H1 (cell line): ENCODE data around the gene STXBP6. TPM values are rescaled to one million over a fixed set of nuclear protein-coding genes. Genes with fewer than 3 reads are reported as not detected.

Source experiments
- ATF3 ChIP-seq: IDR thresholded peaks from 2 replicates; pipeline ENCODE4 v1.6.1; 2011; ENCODE audit warnings: low read depth, mild to moderate bottlenecking, low read length; ENCODE audit not compliant: insufficient read depth
- BCL11A ChIP-seq, 2 experiments: IDR thresholded peaks; one replicate each; pipeline ENCODE4 v1.6.1; 2011; ENCODE audit warnings: low read depth in 2 of 2, low read length in 2 of 2, mild to moderate bottlenecking in 2 of 2
- CBX8 ChIP-seq: fragments of 300-800, 300-1000 bp; sonication (generic); IDR thresholded peaks from 2 replicates; pipeline ENCODE4 v1.7.1; 2016; ENCODE audit warnings: low read depth, low read length, borderline replicate concordance
- HDAC2 ChIP-seq, 2 experiments: fragments of 300-600 bp in 1 of 2; sonication (generic) in 1 of 2; IDR thresholded peaks; 2 replicates each; pipeline ENCODE4 v1.6.1; 2011 to 2012; ENCODE audit warnings: low read depth in 2 of 2, low read length in 2 of 2, mild to moderate bottlenecking in 2 of 2, moderate library complexity in 2 of 2, borderline replicate concordance in 1 of 2, inconsistent platforms in 1 of 2
- HDAC6 ChIP-seq: IDR thresholded peaks from one replicate; pipeline ENCODE4 v1.7.1; 2012; ENCODE audit warnings: low read depth, mild to moderate bottlenecking, inconsistent platforms, low read length, moderate library complexity
- SIN3A ChIP-seq, 2 experiments: IDR thresholded peaks in 1 of 2; conservative IDR thresholded peaks in 1 of 2; 2 replicates each; pipeline ENCODE4 v1.6.1; 2011 to 2012; ENCODE audit warnings: low read length in 2 of 2, improper control_type of control experiment in 1 of 2, low read depth in 1 of 2, mild to moderate bottlenecking in 1 of 2
- SP1 ChIP-seq: IDR thresholded peaks from 2 replicates; pipeline ENCODE4 v1.6.1; 2011; ENCODE audit warnings: low read depth, low read length
- TBP ChIP-seq: IDR thresholded peaks from 2 replicates; pipeline ENCODE4 v1.6.1; 2011; ENCODE audit warnings: low read depth, low read length, improper control_type of control experiment
- ZNF274 ChIP-seq: IDR thresholded peaks from 2 replicates; pipeline ENCODE4 v1.7.0; 2012; ENCODE audit warnings: low read length, borderline replicate concordance; ENCODE audit errors: extremely low read depth
- polyA plus RNA-seq, 7 experiments: library from polyadenylated mRNA; depleted of rRNA in 3 of 7; stranded (reverse) in 5 of 7; unstranded in 2 of 7; fragments of >200 nt in 5 of 7; fragments of 200-250 nt in 2 of 7; gene quantifications; 1 replicate in 5 of 7; 2 replicates in 1 of 7; 4 replicates in 1 of 7; pipeline versions ENCODE4 v1.2.1 to v1.2.3, GENCODE V29; 2011 to 2013; ENCODE audit warnings: missing spikeins in 2 of 7, mixed read lengths in 2 of 7
- total RNA-seq: library from RNA; stranded (reverse); fragmentation: NEBNext Ultra II Directional; extraction: Animal tissue kit (Norgen Biotek cat#: 25700); gene quantifications from 2 replicates; pipeline ENCODE4 v1.2.1, GENCODE V29; 2021

STXBP6 gene
- total and polyA plus RNA-seq, 2 of the 8 experiments (the other 6 are each of a cell fraction or from before 2014, with no cell fraction given), result 9.4 to 18.1 TPM

GRCh38 chr14:25052921-25053320 is 3.0 kb upstream of the STXBP6 start (continued):
- no peak for TF ChIP-seq CBX8
- TF ChIP-seq SIN3A (conservative IDR thresholded peaks at IDR 0.05 in 1 of 2, IDR thresholded peaks at IDR 0.05 in 1 of 2; ENCODE audit: low read depth in 1 of 2, low read length in 2 of 2), result no peak
- no peak for TF ChIP-seq SP1
- no peak for TF ChIP-seq BCL11A (IDR thresholded peaks at IDR 0.05; ENCODE audit: low read depth in 2 of 2, low read length in 2 of 2)
- no peak for TF ChIP-seq TBP
- TF ChIP-seq ZNF274, result no peak
- TF ChIP-seq ATF3, result no peak
- no peak for TF ChIP-seq HDAC2 (IDR thresholded peaks at IDR 0.05; ENCODE audit: borderline replicate concordance in 1 of 2, low read depth in 2 of 2, low read length in 2 of 2)
- no peak for TF ChIP-seq HDAC6
- TF ChIP-seq, all 59 proteins: peak for 0
